KMS-11 (cell line): Measurements from ENCODE around the gene GALNT10.
A peak's percentile ranks its signal among the peaks of the same experiment; 100 is the strongest.

Experiments
- H2AFZ ChIP-seq: fragments of 200-600 bp; sonication (generic); 2 replicates; pipeline ENCODE4 v1.6.1; 2016; ENCODE audit warnings: antibody characterized with exemption, mixed run types, low read depth
- H3K27ac ChIP-seq: fragments of 200-600 bp; sonication (generic); 2 replicates; pipeline ENCODE4 v1.6.1; 2016; ENCODE audit warnings: mild to moderate bottlenecking, mixed run types
- H3K27me3 ChIP-seq: fragments of 200-600 bp; sonication (generic); 2 replicates; pipeline ENCODE4 v1.6.1; 2017; ENCODE audit warnings: mild to moderate bottlenecking, low read depth, mixed run types, moderate library complexity; ENCODE audit not compliant: insufficient read depth
- H3K36me3 ChIP-seq: fragments of 200-600 bp; sonication (generic); 2 replicates; pipeline ENCODE4 v1.6.1; 2017; ENCODE audit warnings: mild to moderate bottlenecking, mixed run types; ENCODE audit not compliant: insufficient read depth
- H3K4me1 ChIP-seq: fragments of 200-600 bp; sonication (generic); 2 replicates; pipeline ENCODE4 v1.6.1; 2016; ENCODE audit warnings: mild to moderate bottlenecking, low read depth, mixed run types; ENCODE audit not compliant: poor library complexity, severe bottlenecking
- H3K4me2 ChIP-seq: fragments of 200-600 bp; sonication (generic); 2 replicates; pipeline ENCODE4 v1.7.0; 2016; ENCODE audit warnings: mild to moderate bottlenecking, mixed run types
- H3K4me3 ChIP-seq: fragments of 200-600 bp; sonication (generic); IDR thresholded peaks from 2 replicates; pipeline ENCODE4 v1.6.1; 2017; ENCODE audit warnings: low read depth, low read length, mixed read lengths; ENCODE audit not compliant: insufficient read depth
- H3K79me2 ChIP-seq: fragments of 200-600 bp; sonication (generic); 2 replicates; pipeline ENCODE4 v1.6.1; 2016; ENCODE audit warnings: low read depth, mixed run types; ENCODE audit not compliant: insufficient read depth
- H3K9ac ChIP-seq: fragments of 200-600 bp; sonication (generic); 2 replicates; pipeline ENCODE4 v1.6.1; 2016; ENCODE audit warnings: mild to moderate bottlenecking, mixed run types
- H4K20me1 ChIP-seq: fragments of 200-600 bp; sonication (generic); 2 replicates; pipeline ENCODE4 v1.6.1; 2016; ENCODE audit warnings: mild to moderate bottlenecking, mixed run types; ENCODE audit not compliant: insufficient read depth
- TF ChIP-seq, protein P1 (sequence below): fragments of 200-600 bp; sonication (generic); conservative IDR thresholded peaks from 2 replicates; pipeline ENCODE4 v1.6.1; 2017; ENCODE audit warnings: low read depth, mild to moderate bottlenecking, antibody characterized with exemption, low read length, moderate library complexity, mixed read lengths

Gene GALNT10

DNA sequence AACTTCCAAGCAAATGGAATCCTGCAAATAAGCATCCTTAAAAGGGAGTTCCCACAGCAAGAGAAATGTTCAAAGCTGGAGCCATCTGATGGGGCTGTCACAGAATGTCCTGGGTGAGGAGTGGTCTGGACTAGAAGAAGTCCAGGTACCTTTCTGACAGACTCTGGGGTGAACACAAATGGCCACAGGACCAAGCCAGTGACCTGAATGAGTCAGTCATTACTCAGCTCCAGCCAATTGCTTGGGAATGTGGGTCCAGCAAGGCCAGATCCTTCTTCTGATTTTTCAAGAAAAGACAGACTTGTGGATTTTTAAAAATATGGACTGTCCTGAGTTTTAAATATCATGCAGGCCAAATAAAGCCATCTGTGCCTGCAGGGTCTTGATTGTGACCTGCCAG is 30.1 kb downstream of the GALNT10 start:
- Histone ChIP-seq H3K4me3 (no peak overlapping the region), H4K20me1 (no peaks in the 10 kb centered on the region), H3K4me2 (no peak overlapping the region; the same call in 1 of the 2 replicates), H3K27me3 (no peaks in the 10 kb centered on the region), H3K36me3 (no peaks in the 10 kb centered on the region), H3K9ac (0 out of 2 replicates have a peak overlapping the region, but pooled peaks have one; percentile 26), H3K4me1 (peaks cover 40% of the 10 kb centered on the region), H3K27ac (no peak overlapping the region), H2AFZ (no peak overlapping the region), H3K79me2 (no peaks in the 10 kb centered on the region)
- TF ChIP-seq, protein P1, sequence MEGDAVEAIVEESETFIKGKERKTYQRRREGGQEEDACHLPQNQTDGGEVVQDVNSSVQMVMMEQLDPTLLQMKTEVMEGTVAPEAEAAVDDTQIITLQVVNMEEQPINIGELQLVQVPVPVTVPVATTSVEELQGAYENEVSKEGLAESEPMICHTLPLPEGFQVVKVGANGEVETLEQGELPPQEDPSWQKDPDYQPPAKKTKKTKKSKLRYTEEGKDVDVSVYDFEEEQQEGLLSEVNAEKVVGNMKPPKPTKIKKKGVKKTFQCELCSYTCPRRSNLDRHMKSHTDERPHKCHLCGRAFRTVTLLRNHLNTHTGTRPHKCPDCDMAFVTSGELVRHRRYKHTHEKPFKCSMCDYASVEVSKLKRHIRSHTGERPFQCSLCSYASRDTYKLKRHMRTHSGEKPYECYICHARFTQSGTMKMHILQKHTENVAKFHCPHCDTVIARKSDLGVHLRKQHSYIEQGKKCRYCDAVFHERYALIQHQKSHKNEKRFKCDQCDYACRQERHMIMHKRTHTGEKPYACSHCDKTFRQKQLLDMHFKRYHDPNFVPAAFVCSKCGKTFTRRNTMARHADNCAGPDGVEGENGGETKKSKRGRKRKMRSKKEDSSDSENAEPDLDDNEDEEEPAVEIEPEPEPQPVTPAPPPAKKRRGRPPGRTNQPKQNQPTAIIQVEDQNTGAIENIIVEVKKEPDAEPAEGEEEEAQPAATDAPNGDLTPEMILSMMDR: no peak

DNA sequence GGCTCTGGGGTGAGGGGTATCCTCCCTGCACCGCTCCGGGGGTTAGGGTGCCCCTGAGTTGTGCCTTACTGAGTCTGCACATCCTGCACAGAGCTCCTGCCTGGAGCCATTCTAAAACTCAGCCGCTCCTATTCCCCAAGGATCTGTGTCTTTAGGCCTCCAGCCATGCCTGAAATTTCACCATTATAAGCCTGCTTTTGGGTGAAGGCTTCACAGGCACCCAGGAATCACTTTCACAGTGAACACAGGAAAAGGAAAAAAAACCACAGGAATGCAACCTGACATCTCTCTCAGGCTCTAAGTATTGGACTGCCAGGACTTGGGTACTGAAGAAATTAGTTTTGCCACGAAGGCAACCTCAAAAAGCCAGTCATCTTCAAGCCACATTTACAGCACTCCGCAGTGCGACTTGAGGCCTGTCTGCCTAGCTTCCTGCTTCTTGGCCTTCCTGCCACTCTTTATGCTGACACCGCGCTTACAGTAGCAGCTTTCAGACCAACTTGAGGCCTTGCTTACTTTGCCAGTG is 30.9 kb downstream of the GALNT10 start:
- H4K20me1 ChIP-seq: no peaks in the 10 kb centered on the region
- peak overlapping the region; percentile 81 for H3K27ac ChIP-seq
- H2AFZ ChIP-seq: peak overlapping the region; percentile 27; the same call in 1 of the 2 replicates
- peak overlapping the region; percentile 87 for H3K4me2 ChIP-seq
- TF ChIP-seq, protein P1: no peak
- no peak overlapping the region for H3K4me3 ChIP-seq
- H3K79me2 ChIP-seq: no peaks in the 10 kb centered on the region
- no peaks in the 10 kb centered on the region for H3K27me3 ChIP-seq
- peak overlapping the region; percentile 26; the same call in 1 of the 2 replicates for H3K9ac ChIP-seq
- no peaks in the 10 kb centered on the region for H3K36me3 ChIP-seq
- peaks cover 40% of the 10 kb centered on the region for H3K4me1 ChIP-seq

DNA sequence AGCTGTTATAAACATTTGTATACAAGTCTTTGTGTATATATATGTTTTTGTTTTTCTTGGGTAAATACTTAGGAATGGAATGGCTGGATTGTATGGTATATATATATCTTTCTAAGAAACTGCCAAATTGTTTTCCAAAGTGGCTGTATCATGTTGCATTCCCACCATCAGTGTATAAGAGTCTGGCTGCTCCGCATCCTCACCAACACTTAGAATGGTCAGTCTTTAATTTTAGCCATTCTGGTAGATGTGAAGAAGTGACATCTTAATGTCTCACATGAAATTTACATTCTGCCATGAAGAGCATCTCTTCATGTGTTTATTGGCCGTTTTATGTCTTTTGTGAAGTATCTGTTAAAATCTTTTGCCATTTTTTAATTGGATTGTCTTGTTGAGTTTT is 31.9 kb downstream of the GALNT10 start:
- Histone ChIP-seq H3K4me1 (peaks cover 40% of the 10 kb centered on the region), H3K4me2 (peak overlapping the region; percentile 87), H3K27me3 (no peaks in the 10 kb centered on the region), H4K20me1 (no peaks in the 10 kb centered on the region), H3K27ac (peak overlapping the region; percentile 81), H3K9ac (no peak overlapping the region), H2AFZ (no peak overlapping the region), H3K4me3 (no peak overlapping the region), H3K79me2 (no peaks in the 10 kb centered on the region), H3K36me3 (no peaks in the 10 kb centered on the region)
- TF ChIP-seq, protein P1: no peak

DNA sequence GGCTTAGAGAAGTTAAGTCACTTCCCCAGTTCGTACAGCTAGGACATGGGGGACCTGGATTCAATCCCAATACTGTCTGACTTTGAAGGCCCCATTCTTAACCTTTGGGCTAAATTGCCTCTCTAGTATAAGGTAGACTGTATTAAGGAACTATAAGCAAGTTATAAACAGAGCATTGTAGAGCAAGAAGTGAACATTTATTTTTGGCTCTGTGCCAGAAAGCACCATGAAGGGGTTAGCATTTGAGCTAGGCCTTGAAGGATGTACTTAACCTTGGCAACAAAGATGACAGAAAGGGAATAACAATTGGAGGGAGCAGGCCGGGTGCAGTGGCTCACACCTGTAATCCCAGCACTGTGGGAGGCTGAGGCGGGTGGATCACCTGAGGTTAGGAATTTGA is 32.8 kb downstream of the GALNT10 start:
- TF ChIP-seq, protein P1: no peak
- Histone ChIP-seq H3K36me3 (no peaks in the 10 kb centered on the region), H4K20me1 (no peaks in the 10 kb centered on the region), H3K27ac (no peak overlapping the region), H3K27me3 (no peaks in the 10 kb centered on the region), H3K4me3 (no peak overlapping the region), H3K4me1 (peaks cover 47% of the 10 kb centered on the region), H3K79me2 (no peaks in the 10 kb centered on the region), H2AFZ (no peak overlapping the region), H3K4me2 (0 out of 2 replicates have a peak overlapping the region, but pooled peaks have one; percentile 87), H3K9ac (no peak overlapping the region)
